Keratinocyte (primary cell): ENCODE results near the gene MAB21L3.

ENCODE experiments used
- CTCF ChIP-seq, 3 experiments: IDR thresholded peaks in 1 of 3; conservative IDR thresholded peaks in 1 of 3; optimal IDR thresholded peaks in 1 of 3; 2 replicates in 2 of 3; 3 replicates in 1 of 3; pipeline versions ENCODE3 to v1.5.1; 2011; ENCODE audit warnings: low read length in 3 of 3, mild to moderate bottlenecking in 3 of 3, moderate library complexity in 2 of 3, control low read depth in 1 of 3, inconsistent platforms in 1 of 3; ENCODE audit not compliant: insufficient read depth in 2 of 3; ENCODE audit errors: extremely low read depth in 1 of 3
- EZH2 ChIP-seq: IDR thresholded peaks from one replicate; pipeline ENCODE4 v1.6.1; 2012; ENCODE audit warnings: inconsistent platforms, mild to moderate bottlenecking, low read length, moderate library complexity

GRCh38 chr1:116161877-116162390 lies 50.7 kb downstream of the MAB21L3 start:
- TF ChIP-seq CTCF (optimal IDR thresholded peaks at IDR 0.05 in 1 of 3, IDR thresholded peaks at IDR 0.05 in 1 of 3, conservative IDR thresholded peaks at IDR 0.05 in 1 of 3; ENCODE audit: extremely low read depth in 1 of 3, insufficient read depth in 2 of 3, low read length in 3 of 3) (no peak), EZH2 (no peak)
